Measurements from ENCODE around the gene A4GALT.

Gene A4GALT

GRCh38 chr22:42646569-42647525 lies 73.8 kb downstream of the A4GALT start:
- DNase-seq = no peak

GRCh38 chr22:42645938-42646568 lies 74.6 kb downstream of the A4GALT start:
- no peak for DNase-seq

- no peak for DNase-seq
Measured at GRCh38 chr22:42645341-42645937, 75.2 kb downstream of the A4GALT start.

- DNase-seq = no peak
Measured at GRCh38 chr22:42644422-42645340, 76.0 kb downstream of the A4GALT start.

- DNase-seq = no peak
Measured at GRCh38 chr22:42643634-42644421, 76.8 kb downstream of the A4GALT start.

- no peak for DNase-seq
Measured at GRCh38 chr22:42642806-42643633, 77.7 kb downstream of the A4GALT start.

Data from NCI-H1436 (cell line).